Heart left ventricle (tissue), 16 donors: Measurements from ENCODE around the gene CPT2. TPM values are rescaled to one million over a fixed set of nuclear protein-coding genes. Genes with fewer than 3 reads are reported as not detected.

ENCODE experiments used
- ATAC-seq, 4 donors: fragments of 200-7000 bp; cut with Tn5 transposase; one replicate each; pipeline ENCODE4 v1.9.1; 2020 to 2022; ENCODE audit warnings: moderate library complexity in 4 of 4, mild to moderate bottlenecking in 3 of 4, moderate number of reproducible peaks in 1 of 4
- DNase-seq, 5 donors: peaks; one replicate each; pipeline ENCODE4 v3.0.0-alpha.2; 2020
- H3K27ac ChIP-seq, 12 donors: fragments of 200-600 bp; sonication (generic) in 4 of 12; one replicate each; pipeline versions ENCODE4 v1.5.0 to v1.8.0; 2016 to 2022; ENCODE audit warnings: mild to moderate bottlenecking in 2 of 12
- H3K27me3 ChIP-seq, 9 donors: fragments of 200-600 bp; sonication (generic) in 2 of 9; one replicate each; pipeline versions ENCODE4 v1.5.1 to v1.8.0; 2016 to 2022; ENCODE audit warnings: mild to moderate bottlenecking in 3 of 9
- H3K36me3 ChIP-seq, 9 donors: fragments of 200-600 bp; sonication (generic) in 2 of 9; one replicate each; pipeline versions ENCODE4 v1.5.0 to v1.8.0; 2018 to 2022; ENCODE audit warnings: mild to moderate bottlenecking in 2 of 9
- H3K4me1 ChIP-seq, 12 donors: fragments of 200-600 bp; sonication (generic) in 4 of 12; one replicate each; pipeline versions ENCODE4 v1.5.0 to v1.8.0; 2016 to 2022; ENCODE audit warnings: mild to moderate bottlenecking in 3 of 12
- H3K4me3 ChIP-seq, 12 donors: fragments of 200-600 bp; sonication (generic) in 4 of 12; one replicate each; pipeline versions ENCODE4 v1.5.0 to v1.8.0; 2017 to 2022; ENCODE audit warnings: mild to moderate bottlenecking in 9 of 12, moderate library complexity in 4 of 12
- H3K9me3 ChIP-seq, 12 donors: fragments of 200-600 bp; sonication (generic) in 4 of 12; one replicate each; pipeline versions ENCODE4 v1.5.0 to v1.8.0; 2016 to 2022; ENCODE audit warnings: mild to moderate bottlenecking in 1 of 12
- CTCF ChIP-seq, 12 donors: fragments of 200-600 bp; sonication (generic) in 4 of 12; IDR thresholded peaks; one replicate each; pipeline versions ENCODE4 v1.5.0 to v1.8.0; 2018 to 2022; ENCODE audit warnings: antibody characterized with exemption in 12 of 12, mild to moderate bottlenecking in 5 of 12
- POLR2A ChIP-seq, 2 donors: fragments of 450-650 bp; IDR thresholded peaks; one replicate each; pipeline ENCODE4 v1.6.1; 2017; ENCODE audit warnings: antibody characterized with exemption in 2 of 2, mild to moderate bottlenecking in 2 of 2, moderate library complexity in 2 of 2
- WGBS, 4 donors: extraction: QIAGEN DNeasy Blood & Tissue Kit in 2 of 4; methylation state at CpG; one replicate each; pipeline versions ENCODE4 v1.1.5 to v1.1.7; 2013 to 2018; 5-methylcytosine and 5-hydroxymethylcytosine counted together
- intact Hi-C, 10 donors: fragments of 100-400 bp; cut with DNase I; formaldehyde crosslinking; loops; one replicate each; pipeline versions ENCODE4 v1.11.1 to v1.14.2; 2022
- polyA plus RNA-seq, 2 donors: library from polyadenylated mRNA; stranded (reverse); fragments of 200-250 nt; gene quantifications; one replicate each; pipeline ENCODE4 v1.2.3, GENCODE V29; 2013
- total RNA-seq, 9 donors: library from RNA; depleted of rRNA in 2 of 9; stranded (reverse); fragments of >200 nt in 2 of 9; fragmentation: NEBNext Ultra II Directional in 3 of 9; extraction: Animal tissue kit (Norgen Biotek cat#: 25700) in 3 of 9; gene quantifications; one replicate each; pipeline versions ENCODE4 v1.1.0 to v1.2.4, GENCODE V29; 2016 to 2023
- donor health status: ischemic (EF 13 %, LVEDD 7.1; RV severe dilation, severe dysfunction).
- donor health status: healthy with polysubstance abuse.
- donor health status: DM: no; HTN: yes; CAD: no.
- donor health status: DM: no; HTN: no; CAD: no.
- donor health status: ischemic (EF 25% LVEDD 6.9; RV normal size, moderate dysfunction).
- donor health status: ischemic (EF 25% LVEDD 5.7; RV mildly dilated, moderate dysfunction).
- donor health status: healthy.
- donor health status: DM: yes; HTN: yes; CAD: no.
- donor health status: ischemic (EF 35%, LVEDD 5.7; RV mildly dilated, moderate dysfunction).
- donor health status: nonischemic (EF 11% LVEDD 7.7; RV severe dilation, severe dysfunction).
- donor health status: DM: yes; HTN: yes; CAD: no.
- donor health status: PGD.
- donor health status: ischemic (EF 29% LVEDD 5.4; RV normal size, mild dysfunction).
- donor health status: nonischemic (EF 23%, LVEDD 6.1; RV moderate dilation, normal function).

CPT2 gene
- total and polyA plus RNA-seq, 11 donors: 14.7 to 62.3 (median 34.0) TPM

GRCh38 chr1:53172426-53173128 lies 24.0 kb upstream of the CPT2 start:
- H3K27ac ChIP-seq: peak overlapping the region in 2 of 12 donors; percentile 13 to 30
- ATAC-seq (peak; percentile 28 to 47 (median 40)), DNase-seq (no peak)
- no peaks in the 10 kb centered on the region for H3K9me3 ChIP-seq
- no peaks in the 10 kb centered on the region for H3K27me3 ChIP-seq
- intact Hi-C loops: loop anchor here in 2 of 10 donors (10.0 kb wide), 3 partner anchors 78 to 248 kb away; partner anchors contain the start of genes ECHDC2 (in 2 of the 2), SCP2 (in 2 of the 2) and PODN (in 1 of the 2)
- no peaks in the 10 kb centered on the region for H3K36me3 ChIP-seq
- no peak for TF ChIP-seq POLR2A (IDR thresholded peaks at IDR 0.05)
- TF ChIP-seq CTCF (IDR thresholded peaks at IDR 0.05): peak in 7 of 12 donors; percentile 11 to 43 (median 35)
- H3K4me1 ChIP-seq: peaks cover 0 to 32% (median 11%) of the 10 kb centered on the region in 12 donors
- H3K4me3 ChIP-seq: no peak overlapping the region
- 32 to 43% (median 37%) methylated on average over 6 of the region's 6 CpGs for WGBS, 4 donors

- DNase-seq (no peak), ATAC-seq (no peak)
- Histone ChIP-seq H3K4me1 (peaks cover 0 to 33% (median 11%) of the 10 kb centered on the region in 12 donors), H3K4me3 (no peak overlapping the region), H3K9me3 (no peaks in the 10 kb centered on the region), H3K27me3 (no peaks in the 10 kb centered on the region), H3K27ac (peak overlapping the region in 1 of 12 donors; percentile 32), H3K36me3 (no peaks in the 10 kb centered on the region)
- TF ChIP-seq POLR2A (IDR thresholded peaks at IDR 0.05) (no peak), CTCF (IDR thresholded peaks at IDR 0.05) (no peak)
- intact Hi-C loops: loop anchor here in 3 of 10 donors (5.0 to 10.0 kb wide), 4 partner anchors 80 to 250 kb away; partner anchors contain the start of genes ECHDC2 (in 2 of the 3), PODN (in 2 of the 3) and SCP2 (in 2 of the 3)
- WGBS, 4 donors: 74 to 77% (median 75%) methylated on average over 10 of the region's 10 CpGs
Observed at GRCh38 chr1:53174971-53175913, 21.4 kb upstream of the CPT2 start.

GRCh38 chr1:53176452-53177208 lies 20.0 kb upstream of the CPT2 start:
- TF ChIP-seq CTCF (IDR thresholded peaks at IDR 0.05) (peak; percentile 12 to 63 (median 40)), POLR2A (IDR thresholded peaks at IDR 0.05) (no peak)
- H3K9me3 ChIP-seq: no peaks in the 10 kb centered on the region
- no peak overlapping the region for H3K4me3 ChIP-seq
- peak overlapping the region in 7 of 12 donors; percentile 10 to 61 (median 35) for H3K27ac ChIP-seq
- DNase-seq (peak in 4 of 5 donors; percentile 44 to 72 (median 60)), ATAC-seq (peak in 3 of 4 donors; percentile 78 to 83 (median 79))
- H3K27me3 ChIP-seq: no peaks in the 10 kb centered on the region
- intact Hi-C loops: loop anchor here in 5 of 10 donors (2.0 to 10.0 kb wide), 6 partner anchors 82 to 478 kb away; partner anchors contain the start of genes ECHDC2 (in 2 of the 5), PODN (in 2 of the 5), SCP2 (in 2 of the 5) and COA7 (in 1 of the 5)
- WGBS, 4 donors: 58 to 65% (median 60%) methylated on average over 10 of the region's 10 CpGs
- no peaks in the 10 kb centered on the region for H3K36me3 ChIP-seq
- H3K4me1 ChIP-seq: peaks cover 0 to 33% (median 11%) of the 10 kb centered on the region in 12 donors
